GM10266 (cell line): Measurements from ENCODE around the gene PHF10.

Source experiments
- DNase-seq: peaks from one replicate; pipeline ENCODE4 v3.0.0; 2012; ENCODE audit errors: extremely low spot score
- CTCF ChIP-seq: IDR thresholded peaks from 2 replicates; pipeline ENCODE4 v1.5.1; 2012; ENCODE audit warnings: mild to moderate bottlenecking, low read depth; ENCODE audit not compliant: control insufficient read depth, insufficient read depth; ENCODE audit errors: missing control alignments

Gene PHF10

DNA sequence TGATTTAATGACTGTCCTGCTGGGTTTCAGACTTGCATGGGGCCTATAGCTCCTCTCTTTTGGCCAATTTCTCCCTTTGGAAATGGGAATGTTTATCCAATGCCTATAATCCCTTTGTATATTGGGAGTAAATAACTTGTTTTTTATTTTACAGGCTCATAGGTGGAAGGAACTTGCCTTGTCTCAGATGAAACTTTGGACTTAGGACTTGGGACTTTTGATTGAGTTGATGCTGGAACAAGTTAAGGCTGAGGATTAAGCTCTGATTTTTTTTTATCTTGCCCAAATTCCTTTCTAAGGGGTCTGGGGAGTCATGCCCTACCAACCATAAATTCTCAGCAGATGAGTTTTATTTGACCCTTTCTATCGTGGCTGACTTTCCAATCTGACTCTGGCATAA, 46.0 kb downstream of the PHF10 start:
- TF ChIP-seq CTCF, result no peak
- no peak for DNase-seq

DNA sequence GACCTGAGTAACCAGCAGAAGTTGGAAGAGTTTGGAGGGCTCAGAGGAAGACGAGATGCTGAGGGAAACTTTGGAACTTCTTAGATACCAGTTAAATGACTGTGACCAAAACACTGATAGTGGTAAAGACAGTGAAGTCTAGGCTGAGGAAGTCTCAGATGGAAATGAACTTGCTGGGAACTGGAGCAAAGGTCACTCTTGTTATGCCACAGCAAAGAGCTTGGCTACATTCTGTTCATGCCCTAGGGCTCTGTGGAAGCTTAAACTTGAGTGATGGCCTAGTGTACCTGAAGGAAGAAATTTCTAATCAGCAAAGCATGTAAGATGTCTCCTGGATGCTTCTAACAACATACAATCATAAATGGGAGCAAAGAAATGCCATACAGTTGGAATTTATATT, 47.2 kb downstream of the PHF10 start:
- DNase-seq, result no peak
- TF ChIP-seq CTCF, result no peak

- no peak for TF ChIP-seq CTCF
- DNase-seq, result no peak
Measured at GRCh38 chr6:169675011-169675410, 49.3 kb downstream of the PHF10 start.

DNA sequence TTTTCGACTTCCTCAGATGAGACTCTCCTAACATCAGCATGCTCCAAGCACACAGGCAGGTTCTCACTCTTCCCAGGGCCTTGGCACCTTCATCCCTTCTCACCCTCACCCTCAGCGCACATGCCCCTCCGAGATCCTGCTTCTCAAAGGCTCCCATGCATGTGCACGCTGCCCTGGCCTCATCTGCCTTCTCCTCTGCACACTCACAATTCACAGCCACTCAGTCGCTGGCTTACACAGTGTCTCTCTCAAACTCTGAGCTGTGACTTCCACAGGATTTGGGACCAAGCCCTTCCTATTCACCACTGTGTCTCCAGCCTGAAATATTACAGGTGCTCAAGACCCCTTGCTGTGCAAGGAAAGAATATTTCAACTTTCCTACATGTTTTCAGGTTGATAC, 52.7 kb downstream of the PHF10 start:
- no peak for DNase-seq

GRCh38 chr6:169669889-169670288, 54.4 kb downstream of the PHF10 start:
- TF ChIP-seq CTCF, result no peak
- DNase-seq, result peak; percentile 5

More for the DNA sequence above, 52.7 kb downstream of the PHF10 start:
- TF ChIP-seq CTCF, result no peak

DNA sequence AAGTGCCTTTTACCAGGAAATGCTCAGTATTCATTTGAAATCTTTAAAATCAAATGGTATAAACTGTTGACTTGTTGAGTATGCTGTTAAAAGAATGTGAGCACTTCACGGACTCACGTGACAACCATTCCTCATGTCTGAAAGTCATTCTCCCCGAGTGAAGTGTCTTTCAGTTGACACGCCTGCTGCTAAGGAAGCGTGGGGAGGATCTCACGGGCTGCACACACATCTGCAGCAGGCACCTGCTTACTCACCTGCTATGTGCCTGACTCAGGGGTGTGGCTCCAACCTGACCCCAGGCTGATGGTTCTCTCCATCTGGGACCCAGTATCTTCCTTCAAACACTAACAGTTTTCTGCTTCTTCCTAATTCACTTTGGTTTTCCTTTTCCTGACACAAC, 55.2 kb downstream of the PHF10 start:
- peak; percentile 4 for DNase-seq
- TF ChIP-seq CTCF, result no peak

DNA sequence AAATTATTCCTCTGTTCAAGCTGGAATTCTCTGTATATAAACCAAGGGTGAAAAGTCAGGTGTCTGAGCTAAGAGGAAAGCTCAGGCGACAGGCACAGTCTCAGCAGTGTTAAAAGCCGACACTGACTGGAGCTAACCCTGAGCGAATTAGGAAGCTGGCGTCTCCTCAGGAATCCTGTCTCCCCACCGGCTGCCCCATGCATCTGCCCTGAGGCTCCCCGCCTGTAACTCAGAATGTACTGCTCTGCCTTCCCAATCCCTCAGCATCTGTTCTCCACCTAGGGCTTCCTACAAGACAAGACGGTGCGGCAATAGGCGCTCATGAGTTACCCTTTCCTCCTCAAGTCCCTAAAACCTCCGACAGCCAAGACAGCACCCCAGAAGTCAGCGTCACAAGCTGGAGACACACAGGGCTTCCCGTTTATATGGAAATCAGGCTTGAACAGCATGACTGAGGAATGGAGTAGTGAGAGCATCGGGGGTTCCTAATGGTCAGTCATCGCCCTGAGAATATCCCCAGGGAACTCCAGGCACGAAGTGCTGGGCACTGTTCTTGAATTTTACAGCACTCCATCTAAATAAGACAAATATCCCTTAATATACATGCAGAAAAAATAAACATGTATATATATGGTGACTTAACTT, 56.0 kb downstream of the PHF10 start:
- DNase-seq, result peak; percentile 2
- TF ChIP-seq CTCF, result no peak
